NCI-H510A (cell line): ENCODE results near the gene HTR3A.

Experiments used
- DNase-seq: peaks from one replicate; lab custom pipeline; 2025; lab: John Stamatoyannopoulos, UW

Gene HTR3A

DNA sequence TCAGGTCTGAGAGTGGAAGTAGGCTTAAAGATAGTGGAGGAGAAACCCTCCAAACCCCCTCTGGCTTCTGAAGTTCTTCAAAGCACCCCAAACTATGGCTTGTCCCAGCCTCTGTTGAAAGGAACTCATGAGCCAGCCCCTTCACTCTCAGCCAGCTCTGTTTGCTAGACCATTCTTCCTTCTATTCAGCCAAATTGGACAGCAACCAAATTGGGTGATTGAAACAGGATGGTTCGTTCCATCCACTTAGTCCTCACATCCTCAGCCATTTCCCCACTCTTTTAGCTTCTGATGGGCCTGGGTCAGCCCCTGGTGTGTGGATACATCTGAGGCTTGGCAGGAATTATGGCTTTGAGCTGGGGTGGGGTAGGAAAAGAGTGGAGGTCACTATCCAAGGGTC is 4.5 kb downstream of the HTR3A start:
- no peak for DNase-seq

DNA sequence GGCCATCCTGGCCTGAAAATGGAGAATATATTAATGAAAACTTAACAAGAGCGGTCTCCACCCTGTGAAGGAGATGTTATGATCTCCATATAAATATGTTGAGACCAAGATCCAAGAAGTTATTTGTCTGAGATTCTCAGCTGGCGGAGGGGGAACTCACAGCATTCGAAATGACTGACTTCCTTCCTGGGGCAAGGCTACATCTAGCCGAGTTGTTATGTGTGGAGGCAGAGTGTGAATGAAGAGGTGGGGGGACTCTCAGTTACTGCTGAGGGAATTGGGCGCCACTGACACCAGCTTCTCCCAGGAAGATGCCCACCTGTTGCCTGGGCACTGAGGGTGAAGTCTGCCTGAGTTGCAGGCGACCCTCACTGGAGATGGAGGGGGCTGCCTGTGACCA is 5.9 kb downstream of the HTR3A start:
- no peak for DNase-seq

DNA sequence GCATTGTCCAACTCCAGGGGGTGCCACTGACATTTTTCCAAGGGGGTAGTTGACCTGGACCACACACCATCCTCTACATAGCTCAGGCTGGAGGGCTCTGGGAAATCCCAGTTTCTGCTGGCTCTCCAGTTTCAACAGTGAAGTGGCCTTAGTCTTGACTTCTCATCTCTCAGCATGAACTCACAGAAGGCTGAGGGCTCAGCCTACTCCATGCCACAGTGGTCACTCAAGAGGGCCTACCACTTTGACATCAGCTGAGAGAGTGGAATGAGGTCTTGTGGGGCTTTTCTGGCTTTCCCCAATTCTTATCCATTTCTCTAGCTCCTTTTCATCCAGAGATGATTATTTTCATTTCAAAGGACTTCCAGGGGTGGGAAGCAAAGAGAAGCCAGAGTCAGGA is 7.4 kb downstream of the HTR3A start:
- no peak for DNase-seq

DNA sequence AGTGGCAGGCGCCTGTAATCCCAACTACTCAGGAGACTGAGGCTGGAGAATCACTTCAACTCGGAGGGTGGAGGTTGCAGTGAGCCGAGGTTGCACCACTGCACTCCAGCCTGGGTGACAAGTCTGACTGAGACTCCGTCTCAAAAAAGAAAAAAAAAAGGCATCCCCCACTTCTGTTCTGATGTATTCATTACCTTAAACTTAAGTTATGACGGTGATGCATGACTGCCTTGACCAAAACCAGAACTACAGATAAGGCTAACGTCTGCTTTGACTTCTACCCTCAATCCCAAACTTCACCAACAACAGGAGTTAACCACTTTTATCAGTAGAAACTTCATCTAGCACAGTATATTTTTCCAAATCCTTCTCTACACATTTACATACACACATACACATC is 9.9 kb downstream of the HTR3A start:
- DNase-seq, result no peak

DNA sequence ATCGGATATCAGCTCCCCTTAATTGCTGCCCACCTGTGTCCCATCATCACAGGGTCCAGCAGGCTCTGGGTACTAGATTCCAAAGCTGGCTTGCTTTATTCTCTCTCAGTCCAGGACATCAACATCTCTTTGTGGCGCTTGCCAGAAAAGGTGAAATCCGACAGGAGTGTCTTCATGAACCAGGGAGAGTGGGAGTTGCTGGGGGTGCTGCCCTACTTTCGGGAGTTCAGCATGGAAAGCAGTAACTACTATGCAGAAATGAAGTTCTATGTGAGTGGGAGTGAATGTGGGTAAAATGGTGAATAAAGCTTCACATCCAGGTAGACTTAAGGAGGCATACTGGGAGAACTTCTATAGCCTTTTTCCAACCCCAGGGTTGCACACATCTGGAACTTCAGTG is 11.0 kb downstream of the HTR3A start:
- no peak for DNase-seq

DNA sequence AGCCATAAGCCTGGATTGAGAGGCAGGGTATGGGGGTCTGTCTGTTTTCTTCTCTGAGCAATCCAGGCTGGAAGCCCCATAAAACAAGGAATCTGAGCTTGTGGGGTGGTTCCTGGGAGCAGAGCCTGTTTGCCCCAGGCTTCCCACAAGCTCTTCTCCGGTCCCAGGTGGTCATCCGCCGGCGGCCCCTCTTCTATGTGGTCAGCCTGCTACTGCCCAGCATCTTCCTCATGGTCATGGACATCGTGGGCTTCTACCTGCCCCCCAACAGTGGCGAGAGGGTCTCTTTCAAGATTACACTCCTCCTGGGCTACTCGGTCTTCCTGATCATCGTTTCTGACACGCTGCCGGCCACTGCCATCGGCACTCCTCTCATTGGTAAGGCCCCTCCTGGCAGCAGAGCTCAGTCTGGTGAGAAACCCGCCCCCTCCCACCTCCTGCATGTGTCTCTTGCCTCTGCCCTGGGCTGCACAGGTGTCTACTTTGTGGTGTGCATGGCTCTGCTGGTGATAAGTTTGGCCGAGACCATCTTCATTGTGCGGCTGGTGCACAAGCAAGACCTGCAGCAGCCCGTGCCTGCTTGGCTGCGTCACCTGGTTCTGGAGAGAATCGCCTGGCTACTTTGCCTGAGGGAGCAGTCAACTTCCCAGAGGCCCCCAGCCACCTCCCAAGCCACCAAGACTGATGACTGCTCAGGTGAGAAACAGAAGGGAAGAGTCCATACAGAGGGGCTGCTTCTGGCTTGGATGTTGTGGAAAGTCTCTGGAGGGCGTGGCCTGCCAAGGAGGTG is 11.6 kb downstream of the HTR3A start:
- DNase-seq, result no peak

DNA sequence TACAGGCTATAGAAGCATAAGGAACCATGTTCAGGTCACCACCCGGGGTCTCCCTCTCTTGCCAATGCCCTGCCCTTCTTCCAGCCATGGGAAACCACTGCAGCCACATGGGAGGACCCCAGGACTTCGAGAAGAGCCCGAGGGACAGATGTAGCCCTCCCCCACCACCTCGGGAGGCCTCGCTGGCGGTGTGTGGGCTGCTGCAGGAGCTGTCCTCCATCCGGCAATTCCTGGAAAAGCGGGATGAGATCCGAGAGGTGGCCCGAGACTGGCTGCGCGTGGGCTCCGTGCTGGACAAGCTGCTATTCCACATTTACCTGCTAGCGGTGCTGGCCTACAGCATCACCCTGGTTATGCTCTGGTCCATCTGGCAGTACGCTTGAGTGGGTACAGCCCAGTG is 14.5 kb downstream of the HTR3A start:
- no peak for DNase-seq

DNA sequence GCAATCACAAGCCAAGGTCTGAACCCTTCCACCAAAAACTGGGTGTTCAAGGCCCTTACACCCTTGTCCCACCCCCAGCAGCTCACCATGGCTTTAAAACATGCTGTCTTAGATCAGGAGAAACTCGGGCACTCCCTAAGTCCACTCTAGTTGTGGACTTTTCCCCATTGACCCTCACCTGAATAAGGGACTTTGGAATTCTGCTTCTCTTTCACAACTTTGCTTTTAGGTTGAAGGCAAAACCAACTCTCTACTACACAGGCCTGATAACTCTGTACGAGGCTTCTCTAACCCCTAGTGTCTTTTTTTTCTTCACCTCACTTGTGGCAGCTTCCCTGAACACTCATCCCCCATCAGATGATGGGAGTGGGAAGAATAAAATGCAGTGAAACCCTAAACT is 15.0 kb downstream of the HTR3A start:
- DNase-seq, result no peak

DNA sequence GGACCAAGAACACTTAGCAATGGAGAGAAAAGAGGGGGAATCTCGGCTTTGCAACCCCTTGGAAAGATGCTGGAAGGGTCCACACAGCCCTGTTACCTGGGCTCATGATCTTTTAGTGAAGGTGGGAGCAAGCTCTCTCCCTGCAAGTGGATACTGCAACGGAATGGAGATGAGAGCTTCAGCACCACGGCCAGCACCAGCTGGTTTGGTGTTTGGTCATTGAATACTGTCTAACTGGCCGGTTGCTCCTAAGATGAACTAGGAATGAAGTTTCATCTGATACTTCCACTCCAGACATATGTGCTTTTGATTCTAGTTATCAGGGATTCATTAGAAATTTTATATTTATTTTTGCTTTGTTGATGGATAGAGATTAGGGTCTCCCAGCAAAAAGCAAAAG is 16.3 kb downstream of the HTR3A start:
- DNase-seq, result no peak

DNA sequence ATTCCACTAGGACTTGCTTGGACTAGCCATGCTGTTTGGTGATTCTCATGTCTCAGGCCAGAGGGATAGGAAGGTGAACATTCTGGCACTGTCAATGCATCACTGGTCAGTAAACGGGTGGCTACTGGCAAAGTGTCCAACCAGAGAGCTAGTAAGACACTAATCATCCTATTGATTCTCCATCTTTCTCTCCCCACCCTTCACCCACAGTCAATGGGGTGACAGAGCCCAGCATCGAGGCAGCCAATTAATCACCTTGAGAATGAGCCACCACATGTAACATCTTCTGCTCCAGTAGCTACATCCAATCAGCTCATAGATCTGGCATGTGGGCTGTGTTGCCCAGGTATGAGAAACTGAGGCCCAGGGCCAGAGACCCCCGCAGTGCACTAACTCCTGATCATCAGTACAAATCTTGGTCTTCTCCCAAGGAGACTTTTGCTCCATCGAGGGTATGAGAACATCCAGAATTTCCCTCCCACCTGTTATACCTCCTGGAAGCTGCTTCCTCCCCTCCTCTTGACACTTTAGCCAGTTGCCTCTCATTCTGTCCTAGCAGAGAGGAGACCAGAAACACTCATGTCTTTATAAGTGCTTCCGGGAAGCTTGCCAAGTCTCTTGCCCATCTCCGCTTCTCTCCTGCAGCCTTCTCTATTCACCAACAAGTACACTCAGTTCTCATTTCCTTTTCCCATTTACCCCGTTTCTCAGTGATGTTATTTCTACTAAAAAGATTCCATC is 17.0 kb downstream of the HTR3A start:
- DNase-seq, result peak; percentile 83

DNA sequence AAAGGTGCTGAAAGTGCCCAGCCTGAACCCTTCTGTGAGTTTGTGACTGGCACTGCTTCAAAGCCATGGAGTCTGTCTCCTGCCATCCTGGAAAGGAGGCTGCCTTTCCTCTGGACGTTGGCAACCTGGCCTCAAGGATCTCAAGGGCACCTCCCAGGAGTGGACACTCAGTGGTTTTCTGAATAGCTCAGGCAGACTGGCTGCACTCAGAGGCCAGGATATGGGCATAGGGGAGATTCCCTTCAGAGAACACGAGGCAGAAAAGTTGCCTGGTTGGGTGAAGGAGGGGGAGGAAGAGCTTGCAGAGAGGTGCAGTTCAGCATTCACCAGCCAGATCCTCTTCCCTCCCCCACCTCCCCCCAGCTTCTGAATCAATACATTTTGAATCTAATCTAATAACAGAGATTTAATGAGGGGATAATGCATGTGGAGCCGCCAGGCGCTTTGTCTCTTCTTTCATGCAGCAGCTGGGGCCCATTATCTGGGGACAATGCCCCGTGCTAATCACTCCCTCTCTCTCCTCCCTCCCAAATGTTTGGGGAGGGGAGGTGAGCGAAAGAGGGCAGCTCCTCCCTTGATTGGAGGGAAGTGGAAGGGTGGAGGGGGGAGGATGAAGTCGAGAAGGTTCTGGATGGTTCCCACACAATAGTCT is 17.7 kb downstream of the HTR3A start:
- DNase-seq, result no peak

DNA sequence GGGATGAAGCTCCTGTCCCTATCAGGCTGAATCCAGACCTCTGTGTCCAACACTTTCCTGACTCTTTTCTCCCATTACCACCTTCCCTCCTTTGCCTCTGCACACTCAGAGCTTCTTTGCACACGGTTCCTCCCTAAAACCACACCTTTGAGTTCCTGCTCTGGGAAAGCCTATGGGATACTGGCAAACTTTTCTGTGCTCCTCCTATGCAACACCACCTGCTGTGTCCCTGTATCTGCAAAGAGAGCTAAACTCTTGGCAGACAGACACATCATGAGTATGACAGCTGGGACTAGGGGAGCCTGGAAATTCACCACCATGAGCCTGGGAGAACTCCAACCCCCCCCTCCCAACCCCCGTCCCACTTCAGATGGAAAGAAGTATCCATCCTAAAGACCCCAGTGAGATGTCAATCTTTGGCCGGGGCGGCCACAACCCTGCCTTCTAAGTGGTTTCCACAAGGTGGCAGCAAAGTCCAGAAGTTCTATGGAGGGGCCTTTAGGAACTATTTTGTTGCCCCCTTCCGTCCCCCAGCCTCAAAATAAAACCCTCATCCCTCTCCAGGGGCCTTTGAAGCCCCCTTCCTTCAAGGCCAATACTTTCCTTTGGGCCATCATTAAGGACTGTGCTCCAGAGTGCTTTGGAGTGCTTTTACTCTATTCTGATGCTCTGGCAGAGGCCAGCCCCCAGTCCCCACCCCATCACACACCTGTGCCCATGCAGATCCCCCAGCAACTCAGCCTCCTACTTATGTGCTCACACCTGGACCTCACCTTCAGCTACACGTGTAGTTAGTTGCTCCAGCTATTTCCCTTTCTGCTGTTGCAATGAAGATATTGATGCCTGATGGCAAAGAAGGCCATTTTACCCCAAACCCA is 19.4 kb downstream of the HTR3A start:
- DNase-seq, result no peak

DNA sequence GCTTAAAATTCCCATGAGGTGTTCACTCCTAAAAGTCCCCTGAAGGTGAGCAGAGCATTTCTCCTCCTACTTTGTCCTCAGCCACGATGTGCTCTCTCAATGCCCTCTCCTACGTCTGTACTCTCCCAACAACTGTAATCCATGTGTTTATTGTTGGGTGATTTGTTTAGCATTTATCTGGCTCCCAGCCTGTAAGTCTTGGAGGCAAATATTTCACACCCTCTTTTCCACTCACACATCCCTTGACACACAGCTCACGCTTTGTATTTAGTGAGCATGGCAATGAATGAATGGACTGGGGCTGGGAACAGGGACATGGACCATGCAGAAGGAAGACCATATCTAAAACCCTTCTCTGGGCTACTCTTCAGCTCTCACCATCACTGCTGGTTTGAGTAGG is 22.6 kb downstream of the HTR3A start:
- DNase-seq, result no peak

DNA sequence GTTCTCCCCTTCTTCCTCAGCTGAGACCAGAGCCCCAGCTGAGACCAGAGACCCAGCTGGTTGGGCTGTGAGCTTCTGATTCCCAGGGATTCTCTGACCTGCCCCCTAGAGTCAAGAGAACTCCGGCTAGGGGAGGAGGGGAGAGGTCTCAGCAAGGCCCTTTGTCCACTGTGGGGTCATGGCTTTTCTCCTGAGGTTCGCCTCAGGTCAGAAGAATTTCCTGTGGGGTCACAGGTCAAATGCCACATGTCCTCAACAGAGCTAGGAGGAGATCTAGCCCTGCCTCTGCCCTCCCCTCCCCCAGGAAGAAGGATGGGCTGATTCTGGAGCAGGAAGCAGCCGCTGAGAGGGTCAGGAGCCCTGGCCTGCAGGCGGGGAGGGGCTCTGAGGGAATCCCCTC is 23.7 kb downstream of the HTR3A start:
- DNase-seq, result no peak

DNA sequence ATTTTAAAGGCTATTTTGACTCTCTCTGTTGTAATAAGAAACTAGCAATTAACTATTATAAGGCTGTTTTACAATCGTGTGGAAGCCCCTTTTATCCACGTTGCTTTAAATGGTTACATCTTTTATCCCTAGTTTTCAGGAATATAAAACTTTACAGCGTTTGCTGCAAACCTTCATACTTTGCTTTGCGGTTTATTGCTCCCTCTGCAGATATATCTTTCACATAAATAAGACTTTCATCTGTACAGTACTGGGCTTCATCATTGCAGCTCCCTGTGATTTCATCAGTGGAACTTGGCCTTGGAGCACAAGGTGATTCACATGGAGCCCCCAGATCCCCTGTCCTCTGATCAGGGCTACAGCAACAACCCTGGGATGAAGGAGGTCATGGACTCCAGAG is 25.6 kb downstream of the HTR3A start:
- DNase-seq, result no peak

DNA sequence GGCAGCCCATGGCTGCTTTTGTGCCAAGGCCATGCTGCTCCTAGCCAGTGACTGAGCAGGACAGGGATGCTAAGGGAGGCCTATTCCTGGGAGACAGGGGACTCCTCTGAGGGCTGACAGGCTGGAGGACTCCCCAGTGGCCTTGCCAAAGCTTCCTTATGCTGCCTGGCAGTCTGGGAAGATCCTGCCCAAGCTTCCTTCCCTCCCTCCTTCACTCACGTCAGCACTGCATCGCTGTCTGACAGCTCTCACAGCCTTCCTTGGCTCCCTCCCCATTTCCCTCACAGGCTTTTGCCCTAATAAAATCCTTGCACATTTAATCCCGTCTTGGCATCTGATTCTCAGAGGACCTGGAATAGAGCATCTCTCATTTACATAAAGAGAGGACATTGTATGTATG is 26.5 kb downstream of the HTR3A start:
- no peak for DNase-seq

DNA sequence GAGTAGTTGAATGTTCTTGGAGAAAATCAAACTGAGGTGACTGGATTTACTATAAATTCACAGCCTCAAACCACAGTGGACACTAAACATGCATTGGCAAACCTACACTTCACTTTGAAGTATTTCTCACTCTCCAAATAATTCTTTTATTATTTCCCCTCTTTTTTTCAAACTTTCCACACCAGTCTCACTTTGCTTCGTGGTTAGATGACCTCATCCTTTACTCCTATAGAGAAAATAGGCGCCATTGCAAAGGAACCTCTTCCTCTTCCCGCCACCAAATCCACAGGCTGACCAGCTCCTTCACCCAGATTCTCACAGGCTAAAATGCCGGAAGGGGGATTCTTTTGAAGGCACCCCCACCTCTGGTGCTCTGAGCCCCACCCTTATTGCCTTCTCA is 33.4 kb downstream of the HTR3A start:
- no peak for DNase-seq

DNA sequence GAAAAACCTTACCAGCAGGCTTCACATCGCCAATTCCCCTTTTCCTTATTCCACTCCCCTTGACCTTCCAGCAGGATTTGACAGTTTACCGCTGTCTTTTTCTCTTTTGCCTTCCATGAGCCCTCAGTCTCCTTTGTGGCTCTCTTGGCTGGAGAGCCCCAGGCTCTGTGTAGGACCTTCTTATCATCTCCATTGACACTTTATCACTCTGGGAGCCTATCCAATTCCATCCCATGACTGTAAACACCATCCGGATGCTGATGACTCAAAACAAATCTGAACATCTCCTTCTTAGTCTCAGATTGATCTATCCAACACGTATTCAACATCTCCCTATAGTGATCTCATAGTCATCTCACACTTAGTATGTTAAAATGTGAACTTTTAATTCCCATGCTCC is 36.0 kb downstream of the HTR3A start:
- DNase-seq, result no peak

DNA sequence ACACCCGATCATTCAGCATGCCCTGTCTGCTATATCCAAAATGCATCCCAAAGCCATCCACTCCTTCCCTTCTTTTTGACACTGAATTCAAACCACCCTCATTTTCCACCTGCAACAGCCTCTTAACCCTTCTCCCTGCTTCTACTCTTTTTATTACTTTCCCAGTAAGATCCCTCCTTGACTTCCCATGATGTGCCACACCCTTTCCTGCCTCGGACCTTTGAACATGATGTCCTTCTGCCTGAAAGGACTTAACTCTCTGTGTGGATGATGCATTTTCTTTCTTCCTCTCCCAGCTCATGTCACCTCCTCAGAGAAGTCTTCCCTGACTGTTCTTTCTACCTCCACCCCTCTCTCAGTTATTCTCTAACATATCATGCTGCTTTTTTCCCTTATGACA is 36.5 kb downstream of the HTR3A start:
- no peak for DNase-seq

DNA sequence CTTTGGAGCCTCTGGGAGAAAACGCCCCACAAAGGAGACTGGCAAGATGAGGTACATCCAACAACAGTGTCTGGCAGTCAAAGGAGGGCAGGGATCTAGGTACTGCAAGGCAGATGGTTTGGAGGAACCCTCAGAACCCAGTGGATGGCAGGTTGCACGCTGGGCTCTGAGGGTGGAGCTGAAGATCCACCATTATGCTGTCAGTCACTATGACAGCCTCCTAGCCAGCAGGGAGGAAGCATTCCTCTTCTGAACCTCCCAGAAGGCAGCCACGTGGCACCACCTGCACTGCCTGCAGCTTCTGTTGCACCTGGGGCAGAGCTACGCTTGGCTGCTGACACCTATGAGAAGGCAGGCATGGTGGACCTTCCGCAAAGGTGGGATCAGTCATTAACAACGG is 40.2 kb downstream of the HTR3A start:
- no peak for DNase-seq

DNA sequence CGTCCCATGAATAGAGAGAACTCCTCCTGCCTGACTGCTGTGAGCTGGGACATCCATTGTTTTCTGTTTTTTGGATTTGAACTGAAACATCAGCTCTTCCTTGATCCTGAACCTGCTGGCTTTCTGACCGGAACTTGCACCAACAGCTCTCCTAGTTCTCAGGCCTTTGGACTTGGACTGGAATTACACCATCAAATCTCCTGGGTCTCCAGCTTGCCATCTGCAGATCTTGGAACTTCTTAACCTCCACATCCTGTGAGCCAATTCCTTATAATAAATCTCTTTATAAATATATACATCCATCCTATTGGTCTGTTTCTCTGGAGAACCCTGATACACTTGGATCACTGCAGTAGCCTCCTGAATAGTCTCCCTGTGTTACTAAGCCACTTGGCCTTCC is 42.1 kb downstream of the HTR3A start:
- DNase-seq, result no peak

DNA sequence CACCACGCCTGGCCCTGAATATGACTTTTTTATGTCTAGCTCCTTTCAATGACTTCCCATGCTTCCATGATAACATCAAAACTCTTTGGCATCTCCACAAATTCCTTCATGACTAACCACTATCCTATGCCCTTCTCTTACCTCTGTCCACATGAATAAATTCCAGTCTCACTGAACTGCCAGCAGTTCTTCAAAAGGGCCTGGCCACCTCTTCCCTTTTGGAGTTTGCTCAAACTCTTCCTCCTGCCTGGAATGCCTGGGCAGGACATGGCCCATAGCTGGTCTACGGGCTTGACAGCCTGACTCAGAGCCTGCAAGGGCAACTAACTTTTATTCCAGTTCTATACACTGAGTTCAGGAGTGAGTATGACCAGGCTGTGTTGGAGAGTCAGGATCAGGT is 42.8 kb downstream of the HTR3A start:
- DNase-seq, result no peak
